CD1c-positive myeloid dendritic cell (primary cell): Measurements from ENCODE around the gene PHLDB3.
"Not testable (repeated sequence)": the region's sequence is repeated elsewhere in the genome, so short reads cannot be mapped to it uniquely, and the experiment has no call there.

ENCODE experiments used
- DNase-seq: peaks from one replicate; pipeline ENCODE4 v3.0.0-alpha.2; 2016; ENCODE audit errors: extremely low spot score

The PHLDB3 gene

DNA sequence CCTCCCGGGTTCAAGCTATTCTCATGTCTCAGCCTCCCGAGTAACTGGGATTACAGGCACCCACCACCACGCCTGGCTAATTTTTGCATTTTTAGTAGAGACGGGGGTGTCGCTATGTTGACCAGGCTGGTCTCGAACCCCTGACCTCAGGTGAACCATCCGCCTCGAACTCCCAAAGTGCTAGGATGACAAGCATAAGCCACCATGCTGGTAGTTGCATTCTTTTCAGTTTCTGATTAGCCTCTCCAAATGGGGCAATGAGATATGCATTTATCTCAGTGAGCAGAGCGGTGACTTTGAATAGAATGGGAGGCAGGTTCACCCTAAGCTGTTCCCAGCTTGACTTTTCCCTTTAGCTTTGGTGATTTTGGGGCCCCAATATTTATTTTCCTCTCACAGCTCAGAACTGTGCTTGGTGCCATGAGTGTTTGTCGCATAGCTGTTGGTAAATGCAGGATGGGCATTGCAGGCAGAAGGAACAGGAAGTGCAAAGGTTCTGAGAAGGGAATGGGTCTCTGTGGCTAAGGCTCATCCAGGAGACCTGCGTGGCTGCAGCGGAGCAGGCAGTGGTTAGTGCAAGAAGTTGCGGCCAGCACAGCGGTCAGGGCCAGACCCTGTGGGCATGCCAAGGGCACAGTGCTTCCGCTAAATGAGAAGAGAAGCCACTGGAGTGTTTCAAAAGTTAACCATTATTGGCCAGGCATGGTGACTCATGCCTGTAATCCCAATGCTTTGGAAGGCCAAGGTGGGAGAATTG lies 59.8 kb downstream of the PHLDB3 start:
- peak; percentile 67 for DNase-seq

DNA sequence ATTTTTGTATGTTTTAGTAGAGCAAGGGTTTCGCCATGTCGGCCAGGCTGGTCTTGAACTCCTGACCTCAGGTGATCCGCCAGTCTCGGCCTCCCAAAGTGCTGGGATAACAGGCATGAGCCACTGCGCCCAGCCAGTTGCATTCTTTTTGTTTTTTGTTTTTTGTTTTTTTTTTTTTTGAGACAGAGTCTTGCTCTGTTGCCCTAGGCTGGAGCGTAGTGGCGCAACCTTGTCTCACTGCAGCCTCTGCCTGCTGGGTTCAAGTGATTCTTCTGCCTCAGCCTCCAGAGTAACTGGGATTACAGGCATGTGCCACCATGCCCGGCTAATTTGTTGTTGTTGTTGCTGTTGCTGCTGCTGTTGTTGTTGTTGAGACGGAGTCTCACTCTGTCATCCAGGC lies 60.5 kb downstream of the PHLDB3 start:
- not testable (repeated sequence) for DNase-seq

DNA sequence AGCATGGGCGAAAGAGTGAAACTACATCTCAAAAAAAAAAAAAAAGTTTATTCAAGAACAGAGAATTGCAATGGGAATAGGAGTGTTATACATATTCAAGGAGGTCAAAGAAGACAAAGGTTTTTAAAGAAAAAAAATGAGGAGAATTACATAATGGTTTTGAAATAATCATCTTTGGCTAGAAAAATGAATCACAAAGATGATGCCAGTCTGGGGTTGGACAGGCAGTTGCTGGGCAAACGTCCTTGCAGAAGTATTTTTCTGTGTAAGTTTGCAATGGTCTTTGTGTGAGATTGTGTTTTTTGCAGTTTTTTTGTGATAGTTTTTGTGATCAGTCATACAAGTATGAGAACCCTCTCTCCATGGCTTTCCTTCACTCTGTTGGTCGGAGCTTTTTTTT lies 62.8 kb downstream of the PHLDB3 start:
- DNase-seq: peak; percentile 34

DNA sequence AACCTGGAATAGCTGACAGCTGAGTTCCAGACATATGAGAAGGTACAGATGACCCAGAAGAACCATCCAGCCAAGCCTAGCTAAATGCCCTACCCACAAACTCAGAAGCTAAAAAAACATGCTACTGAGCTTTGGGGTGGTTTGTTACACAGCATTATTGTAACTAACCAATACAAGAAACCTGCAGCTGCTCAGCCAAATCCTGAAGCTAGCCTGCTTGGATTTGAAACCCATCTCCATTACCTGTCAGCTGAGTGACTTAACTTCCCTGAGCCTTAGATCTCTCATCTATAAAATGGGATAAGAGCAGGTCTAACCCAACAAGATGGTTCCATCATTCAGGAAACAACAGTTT lies 64.9 kb downstream of the PHLDB3 start:
- no peak for DNase-seq

DNA sequence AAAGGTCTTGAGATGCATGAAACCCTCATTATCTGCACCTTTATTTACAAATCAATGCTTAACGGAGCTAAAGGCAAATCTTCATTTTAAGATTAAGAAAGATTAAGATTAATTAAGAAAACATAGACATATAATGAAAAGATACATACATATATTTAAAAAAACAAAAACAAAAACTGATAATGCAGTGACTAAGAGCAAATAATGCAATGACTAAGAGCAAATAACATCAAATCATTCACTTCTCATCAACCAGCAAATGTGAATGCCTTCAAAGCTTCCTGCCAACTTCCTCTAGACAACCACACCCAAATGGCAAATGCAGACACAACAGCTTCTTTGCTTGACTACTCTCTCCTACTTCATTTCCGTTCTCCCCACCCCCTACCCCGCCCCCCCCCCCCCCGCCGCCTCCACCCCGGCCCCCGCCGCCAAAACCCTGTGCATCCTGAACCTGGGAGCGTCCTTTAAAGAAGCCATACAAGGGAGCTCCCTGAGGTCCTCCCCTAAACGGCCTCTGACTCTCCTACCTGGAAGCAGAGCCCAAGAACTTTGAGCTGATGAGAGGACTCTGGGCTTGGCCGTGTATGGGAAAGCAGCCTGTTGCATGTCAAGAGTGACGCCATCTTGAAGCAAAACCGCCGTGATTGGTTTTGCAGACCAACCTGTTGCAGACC lies 65.4 kb downstream of the PHLDB3 start:
- peak; percentile 57 for DNase-seq

DNA sequence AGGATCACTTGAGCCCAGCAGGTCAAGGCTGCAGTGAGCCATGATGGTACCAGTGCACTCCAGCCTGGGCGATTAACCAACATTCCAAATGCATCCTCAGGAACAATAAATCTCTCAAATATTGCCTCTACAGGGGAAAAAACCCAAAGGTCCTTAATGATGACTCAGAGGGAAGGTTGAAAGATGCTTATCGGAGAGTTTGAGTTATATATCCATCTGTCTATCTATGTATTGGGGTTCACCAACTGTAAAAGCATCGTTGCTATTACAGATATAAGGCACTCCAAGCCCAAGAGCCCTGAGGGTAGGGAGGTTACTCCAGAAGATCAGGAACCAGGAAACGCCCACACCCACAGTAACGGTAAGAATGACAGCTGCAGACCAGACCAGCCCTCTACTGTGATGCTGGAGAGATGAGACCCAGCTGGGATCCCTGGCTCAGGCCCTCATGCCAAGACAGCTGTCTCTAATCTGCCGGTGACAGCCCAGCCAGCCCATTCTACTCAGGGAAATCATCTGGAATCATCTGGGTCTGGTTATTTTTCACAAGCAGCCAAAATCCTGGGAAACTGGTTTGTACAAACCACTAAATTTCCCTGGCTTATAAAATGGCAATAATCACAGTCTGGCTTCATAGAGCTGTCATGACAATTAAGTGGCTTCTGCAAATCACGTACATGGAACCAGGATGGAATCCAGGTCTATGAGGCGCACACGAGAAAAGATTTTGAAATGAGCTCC lies 66.1 kb downstream of the PHLDB3 start:
- DNase-seq: no peak

DNA sequence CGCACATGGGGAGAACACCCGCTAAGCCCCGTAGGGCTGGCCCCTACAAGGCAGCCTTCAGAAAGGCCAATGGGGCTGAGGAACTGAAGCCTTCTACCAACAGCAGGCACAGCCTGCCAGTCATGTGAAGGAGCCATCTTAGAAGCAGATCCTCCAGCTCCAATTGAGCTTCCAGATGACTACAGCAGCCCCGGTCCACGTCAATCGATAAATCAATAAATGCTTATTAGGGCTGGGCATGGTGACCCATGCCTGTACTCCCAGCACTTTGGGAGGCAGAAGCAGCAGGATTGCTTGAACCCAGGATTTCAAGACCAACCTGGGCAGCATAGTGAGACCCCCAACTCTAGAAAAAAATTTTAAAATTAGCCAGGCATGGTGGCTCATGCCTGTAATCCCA lies 66.8 kb downstream of the PHLDB3 start:
- no peak for DNase-seq

DNA sequence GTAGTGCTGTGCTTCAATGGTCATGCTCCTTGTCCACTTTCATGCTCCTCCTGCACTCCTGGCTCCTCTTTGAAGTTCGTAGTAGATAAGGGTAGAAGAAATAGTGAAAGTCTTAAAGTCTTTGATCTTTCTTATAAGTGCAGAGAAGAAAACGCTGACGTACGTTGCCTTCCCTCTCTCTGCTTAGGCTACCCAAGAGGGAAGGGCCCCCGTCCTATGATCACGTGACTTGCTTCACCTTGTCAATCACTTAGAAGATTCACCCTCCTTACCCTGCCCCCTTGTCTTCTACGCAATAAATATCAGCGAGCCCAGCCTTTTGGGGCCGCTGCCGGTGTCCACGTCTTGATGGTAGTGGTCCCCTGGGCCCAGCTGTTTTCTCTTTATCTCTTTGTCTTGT lies 67.3 kb downstream of the PHLDB3 start:
- not testable (repeated sequence) for DNase-seq

DNA sequence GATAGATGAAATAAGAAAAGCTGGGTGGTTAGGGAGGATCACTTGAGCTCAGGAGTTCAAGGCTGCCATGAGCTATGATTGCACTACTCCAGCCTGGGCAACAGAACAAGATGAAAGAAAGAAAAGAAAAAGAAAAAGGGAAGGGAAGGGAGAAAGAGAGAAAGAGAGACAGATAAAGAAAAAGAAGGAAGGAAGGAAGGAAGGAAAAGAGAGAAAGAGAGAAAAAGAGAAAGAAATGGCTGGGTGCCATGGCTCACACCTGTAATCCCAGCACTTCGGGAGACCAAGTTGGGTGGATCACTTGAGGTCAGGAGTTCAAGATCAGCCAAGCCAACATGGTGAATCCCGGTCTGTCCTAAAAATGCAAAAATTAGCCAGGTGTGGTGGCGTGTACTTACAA lies 68.8 kb downstream of the PHLDB3 start:
- DNase-seq: no peak

DNA sequence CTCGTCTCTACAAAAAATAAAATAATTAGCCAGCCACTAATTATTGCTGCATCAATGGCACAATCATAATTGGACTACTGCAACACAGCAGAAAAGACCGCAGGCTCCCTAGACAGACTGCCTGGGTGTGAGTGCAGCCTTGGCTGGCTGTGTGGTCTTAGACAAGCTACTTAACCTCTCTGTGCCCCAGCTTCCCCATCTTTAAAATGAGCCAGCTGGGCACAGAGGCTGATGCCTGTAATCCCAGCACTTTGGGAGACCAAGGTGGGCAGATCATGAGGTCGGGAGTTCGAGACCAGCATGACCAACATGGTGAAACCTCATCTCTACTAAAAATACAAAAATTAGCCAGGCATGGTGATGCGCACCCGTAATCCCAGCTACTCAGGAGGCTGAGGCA lies 70.9 kb downstream of the PHLDB3 start:
- no peak for DNase-seq

DNA sequence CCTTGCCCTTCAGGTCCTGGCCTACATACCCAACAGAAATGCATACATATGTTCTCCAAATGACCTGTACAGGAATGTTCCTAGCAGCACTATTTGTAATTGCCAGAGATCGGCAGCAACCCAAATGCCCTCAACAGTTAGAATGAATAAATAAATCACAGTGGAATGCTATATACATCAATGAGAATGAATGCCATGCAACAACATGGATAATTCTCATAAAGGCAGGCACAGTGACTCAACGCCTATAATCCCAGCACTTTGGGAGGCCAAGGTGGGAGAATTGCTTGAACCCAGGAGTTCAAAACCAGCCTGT lies 71.2 kb downstream of the PHLDB3 start:
- DNase-seq: no peak

DNA sequence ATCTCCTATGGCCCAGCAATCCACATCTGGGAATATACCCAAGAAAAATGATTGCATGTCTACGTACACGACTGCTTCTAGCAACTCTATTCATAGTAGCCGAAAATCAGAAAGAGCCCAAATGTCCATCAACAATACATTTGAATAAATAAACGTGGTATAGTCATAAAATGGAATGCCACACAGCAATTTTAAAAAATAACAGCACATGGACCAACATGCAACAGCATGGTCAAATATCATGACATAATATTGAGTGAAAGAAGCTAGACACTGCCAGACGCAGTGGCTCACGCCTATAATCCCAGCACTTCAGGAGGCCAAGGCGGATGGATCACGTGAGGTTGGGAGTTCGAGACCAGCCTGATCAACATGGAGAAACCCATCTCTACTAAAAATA lies 73.6 kb downstream of the PHLDB3 start:
- DNase-seq: no peak

DNA sequence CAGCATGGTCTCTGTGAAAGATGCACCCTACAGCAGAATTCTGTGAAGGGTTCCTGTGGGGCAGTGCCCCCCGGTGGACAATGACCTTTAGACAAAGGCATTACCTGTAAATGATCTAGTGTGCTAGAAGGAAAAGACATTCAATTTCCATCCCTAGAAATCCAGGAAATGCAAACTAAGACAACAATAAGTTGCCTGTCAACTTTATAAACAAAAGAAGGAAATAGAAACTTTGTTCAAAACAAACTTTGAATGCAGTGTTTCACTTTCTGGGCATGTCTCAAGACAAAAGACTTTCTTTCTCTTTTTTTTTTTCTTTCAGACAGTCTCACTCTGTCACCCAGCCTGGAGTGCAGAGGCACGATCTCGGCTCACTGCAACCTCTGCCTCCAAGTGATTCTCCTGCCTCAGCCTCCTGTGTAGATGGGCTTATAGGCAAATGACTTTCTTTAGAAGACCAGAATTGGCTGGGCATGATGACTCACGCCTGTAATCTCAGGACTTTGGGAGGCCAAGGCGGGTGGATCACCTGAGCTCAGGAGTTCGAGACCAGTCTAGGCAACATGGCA lies 74.3 kb downstream of the PHLDB3 start:
- DNase-seq: no peak

DNA sequence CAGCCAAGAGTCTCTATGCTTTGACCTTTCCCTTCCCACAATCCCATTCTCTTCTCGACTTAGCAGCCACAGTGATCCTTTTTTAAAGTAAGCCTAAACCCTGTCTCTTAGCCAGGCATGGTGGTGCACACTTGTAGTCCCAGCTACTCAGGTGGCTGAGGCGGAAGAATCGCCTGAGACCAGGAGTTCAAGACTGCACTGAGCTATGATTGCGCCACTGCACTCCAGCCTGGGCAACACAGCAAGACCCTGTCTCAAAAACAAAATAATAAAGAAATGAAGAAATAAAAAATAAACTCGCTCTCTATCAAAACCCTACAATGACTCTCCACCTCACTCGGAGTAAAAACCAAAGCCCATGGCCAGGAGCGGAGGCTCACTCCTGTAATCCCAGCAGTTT lies 75.2 kb downstream of the PHLDB3 start:
- no peak for DNase-seq

DNA sequence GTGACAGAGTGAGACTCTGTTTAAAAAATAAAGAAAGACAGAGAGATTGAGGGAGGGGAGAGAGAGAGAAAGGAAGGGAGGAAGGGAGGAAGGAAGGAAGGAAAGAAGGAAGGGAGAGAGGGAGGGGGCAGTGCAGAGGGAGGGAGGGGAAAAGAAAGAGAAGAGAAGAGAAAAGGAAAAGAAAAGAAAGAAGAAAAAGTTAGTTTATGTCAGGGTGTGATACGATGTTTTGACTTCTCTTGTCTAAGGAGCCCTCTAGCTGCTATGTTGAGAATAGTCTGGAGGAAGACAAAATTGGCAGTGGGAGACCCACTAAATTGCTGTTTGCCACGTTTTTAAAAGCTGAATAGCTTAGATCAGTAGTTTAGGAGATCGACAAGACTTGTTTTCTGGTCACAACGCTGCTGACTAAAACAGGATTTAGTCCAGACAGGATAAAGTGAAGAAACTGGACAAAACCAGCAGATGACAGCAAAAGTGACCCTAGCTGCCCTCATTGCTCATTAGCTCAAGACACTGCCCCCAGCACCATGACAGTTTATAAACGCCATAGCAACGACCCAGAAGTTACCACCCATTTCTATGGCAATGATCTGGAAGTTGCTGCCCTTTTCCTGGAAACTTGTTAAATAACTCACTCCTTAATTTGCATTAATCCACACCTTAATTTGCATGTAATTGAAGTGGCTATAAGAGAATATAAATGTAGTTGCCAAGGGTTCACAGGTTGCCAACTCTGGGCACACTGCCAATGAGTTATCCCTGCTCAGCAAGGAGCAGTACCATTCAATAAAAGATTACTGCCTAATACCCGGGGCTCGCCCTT lies 78.8 kb downstream of the PHLDB3 start:
- DNase-seq: no peak
